GM19239 (cell line): ENCODE measurements around the gene ENTPD2.
"Not testable (repeated sequence)": the region's sequence is repeated elsewhere in the genome, so short reads cannot be mapped to it uniquely, and the experiment has no call there.

ENCODE experiments used
- DNase-seq: peaks from one replicate; pipeline ENCODE4 v3.0.0; 2011; ENCODE audit warnings: low spot score; ENCODE audit not compliant: insufficient read length
- FAIRE-seq: peaks from 2 replicates; lab custom pipeline; 2011; peaks lifted over from hg19 to GRCh38; lab: Jason Lieb, UNC

ENTPD2 gene

DNA sequence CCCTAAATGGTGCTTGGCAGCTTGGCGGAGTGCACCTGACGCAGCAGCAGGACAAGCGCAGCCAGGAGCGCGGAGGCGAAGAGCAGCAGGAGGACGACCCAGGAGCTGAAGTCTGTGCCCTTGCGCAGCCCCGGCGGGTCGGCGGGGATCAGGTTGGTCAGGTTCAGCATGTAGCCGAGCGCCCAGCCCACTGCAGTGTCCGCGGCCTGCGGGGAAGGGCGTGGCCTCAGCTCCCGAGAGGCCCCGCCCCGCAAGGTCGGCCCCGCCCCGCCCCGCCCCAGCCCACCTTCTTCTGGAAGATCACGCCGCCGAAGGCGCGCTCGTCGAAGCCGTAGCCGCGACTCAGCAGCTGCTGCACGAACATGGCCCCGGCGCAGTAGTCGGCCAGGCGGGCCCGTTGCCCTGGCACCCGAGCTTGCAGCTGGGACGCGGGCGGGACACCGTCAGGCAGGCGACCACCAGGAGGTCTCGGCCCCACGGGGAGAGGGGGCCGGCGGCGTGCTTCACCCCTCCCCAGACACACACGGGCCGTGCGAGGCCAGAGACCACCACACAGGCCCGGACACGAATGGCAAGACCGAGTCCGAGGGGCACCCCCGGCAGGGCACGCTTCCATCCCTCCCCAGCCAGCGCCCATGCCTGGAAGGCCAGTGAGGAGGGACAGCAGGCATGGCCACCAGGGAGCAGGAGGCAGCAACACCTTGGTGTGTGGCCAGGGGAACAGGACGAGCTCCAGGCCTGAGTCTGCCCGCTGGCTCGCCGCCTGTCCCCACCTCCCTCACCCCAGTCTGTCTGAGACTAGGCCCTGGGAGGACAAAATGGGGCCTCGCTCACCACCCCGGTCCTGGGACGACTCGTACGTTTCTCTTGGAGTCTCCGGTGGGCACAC, 5.0 kb downstream of the ENTPD2 start:
- DNase-seq (no peak), FAIRE-seq (no peak)

DNA sequence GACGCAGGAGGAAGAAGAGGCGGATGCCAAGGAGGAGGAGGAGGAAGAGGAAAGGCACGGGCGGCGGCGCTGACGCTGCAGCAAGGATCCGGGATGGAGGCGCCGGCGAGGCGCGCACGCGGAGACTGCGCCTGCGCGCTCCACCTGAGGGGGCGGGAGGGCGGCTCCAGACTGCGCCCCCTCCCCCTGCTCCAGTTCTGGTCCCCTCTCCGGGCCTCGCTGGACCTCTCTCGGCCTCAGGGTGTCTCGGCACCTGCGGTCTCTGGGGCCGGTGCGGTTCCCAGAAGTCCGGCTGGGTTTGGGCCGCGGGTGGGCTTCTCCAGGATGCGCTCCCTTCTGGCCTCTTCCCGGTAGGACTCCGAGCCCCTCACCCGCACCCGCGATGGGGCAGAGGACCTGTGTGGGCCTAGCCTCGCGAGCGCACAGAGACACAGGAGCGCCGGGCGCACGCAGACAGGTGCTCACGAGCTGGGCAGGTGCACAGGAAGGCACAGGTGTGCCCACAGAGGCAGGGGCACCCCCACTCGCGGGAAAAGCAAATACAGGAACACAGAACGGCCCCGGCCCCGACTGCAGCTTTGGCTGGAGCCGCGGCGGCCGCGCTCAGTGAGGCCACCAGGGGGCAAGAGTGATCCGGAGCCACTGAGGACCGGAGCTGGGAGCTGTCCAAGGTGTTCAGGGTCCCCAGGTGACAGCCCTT, 7.6 kb downstream of the ENTPD2 start, which contains the start of gene NPDC1:
TSS of gene NPDC1 (minus strand) at position 90 of the 700 bp plus-strand sequence. CDS start 188 bp downstream, outside the sequence.
- peak; percentile 100 for DNase-seq
- FAIRE-seq: peak; percentile 74

GRCh38 chr9:137045294-137046087, 8.4 kb downstream of the ENTPD2 start:
- DNase-seq (no peak), FAIRE-seq (no peak)

- FAIRE-seq: no peak
- no peak for DNase-seq
These were observed 9.2 kb downstream of the ENTPD2 start for GRCh38 chr9:137044502-137045177.

GRCh38 chr9:137044037-137044436, 9.8 kb downstream of the ENTPD2 start:
- FAIRE-seq: no peak
- DNase-seq: no peak

DNA sequence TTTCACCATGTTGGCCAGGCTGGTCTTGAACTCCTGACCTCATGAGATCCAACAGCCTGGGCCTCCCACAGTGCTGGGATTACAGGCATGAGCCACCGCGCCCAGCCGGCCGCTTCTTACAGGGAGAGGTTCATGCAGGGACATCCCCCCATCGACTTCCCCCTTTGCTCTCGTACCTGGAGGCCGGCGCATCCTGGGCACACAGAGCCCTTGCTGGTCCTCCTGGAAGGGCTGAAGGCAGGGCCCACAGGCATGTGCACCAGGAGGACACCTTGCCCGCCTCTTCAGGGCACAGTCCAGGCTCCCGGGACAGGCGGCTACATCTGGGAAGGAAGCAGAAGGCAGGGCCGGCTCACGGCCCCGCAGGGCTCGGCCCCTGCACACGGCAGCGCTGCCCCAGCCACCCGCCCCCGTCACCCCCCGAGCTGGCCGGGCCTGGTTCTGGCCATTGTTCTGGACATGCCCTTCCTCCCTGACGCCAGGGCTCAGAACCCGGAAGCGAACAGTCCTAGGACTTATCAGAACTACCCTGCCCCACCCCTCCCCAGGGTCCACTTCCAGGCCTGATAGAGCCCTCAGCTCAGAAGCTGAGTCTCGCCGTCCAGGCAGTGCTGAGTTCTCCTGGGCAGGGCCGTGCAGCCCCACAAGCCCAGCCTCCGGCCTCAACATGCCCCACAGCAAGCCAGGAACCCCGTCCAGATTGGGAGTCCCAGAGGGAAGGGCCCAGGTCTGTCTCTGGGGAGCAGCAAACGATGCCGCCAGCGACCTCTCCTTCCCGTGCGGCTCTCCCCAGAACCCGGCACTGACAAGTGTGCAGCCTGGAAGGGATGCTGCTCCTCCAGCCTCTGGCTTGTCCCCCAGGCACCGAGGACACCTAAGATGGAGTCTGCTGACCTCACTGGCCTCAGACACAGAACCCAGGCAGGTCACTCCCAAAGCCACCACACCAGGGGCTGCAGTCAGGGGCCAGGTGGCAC, 10.8 kb downstream of the ENTPD2 start:
- FAIRE-seq (no peak), DNase-seq (no peak)

- FAIRE-seq (no peak), DNase-seq (no peak)
These were observed 12.7 kb downstream of the ENTPD2 start for GRCh38 chr9:137041124-137041523.

GRCh38 chr9:137040568-137040967, 13.3 kb downstream of the ENTPD2 start:
- no peak for DNase-seq
- FAIRE-seq: no peak

GRCh38 chr9:137039611-137040366, 14.1 kb downstream of the ENTPD2 start:
- FAIRE-seq: no peak

DNA sequence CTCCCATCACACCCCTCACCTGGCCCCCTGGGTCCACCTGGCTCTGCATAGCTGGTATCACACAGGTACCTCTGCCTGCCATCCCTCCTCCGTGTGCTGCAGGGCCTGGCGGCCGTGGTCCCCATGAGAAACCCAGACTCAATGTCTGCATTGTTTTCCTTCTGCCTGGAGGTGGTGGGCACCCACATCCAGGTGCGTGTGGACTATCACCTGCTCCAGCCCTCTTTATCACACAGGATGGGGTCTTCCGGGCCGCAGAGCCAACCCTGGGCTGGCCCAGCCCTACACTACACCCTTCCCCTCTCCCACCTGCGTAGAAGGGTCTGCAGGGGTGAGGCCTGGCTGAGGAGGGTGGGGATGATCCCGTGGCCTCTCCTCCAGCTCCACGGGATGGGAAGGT, 14.9 kb downstream of the ENTPD2 start:
- FAIRE-seq (no peak), DNase-seq (no peak)

More at GRCh38 chr9:137039611-137040366, 14.1 kb downstream of the ENTPD2 start:
- no peak for DNase-seq

DNA sequence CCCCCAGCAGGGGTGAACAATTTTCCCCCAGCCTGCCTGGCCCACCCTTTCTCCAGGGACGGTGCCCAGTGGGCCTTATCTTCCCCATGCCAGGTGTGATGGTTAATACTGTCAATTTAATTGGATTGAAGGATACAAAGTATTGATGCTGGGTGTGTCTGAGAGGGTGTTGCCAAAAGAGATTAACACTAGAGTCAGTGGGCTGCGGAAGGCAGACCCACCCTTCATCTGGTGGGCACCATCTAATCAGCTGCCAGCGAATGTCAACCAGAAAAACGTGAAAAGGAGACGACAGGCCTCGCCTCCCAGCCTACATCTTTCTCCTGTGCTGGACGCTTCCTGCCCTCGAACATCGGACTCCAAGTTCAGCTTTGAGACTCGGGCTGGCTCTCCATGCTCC, 16.4 kb downstream of the ENTPD2 start:
- no peak for DNase-seq
- no peak for FAIRE-seq

GRCh38 chr9:137037035-137037434, 16.8 kb downstream of the ENTPD2 start:
- FAIRE-seq: no peak
- DNase-seq: no peak

- DNase-seq (no peak), FAIRE-seq (no peak)
These were observed 17.9 kb downstream of the ENTPD2 start for GRCh38 chr9:137035937-137036336.

DNA sequence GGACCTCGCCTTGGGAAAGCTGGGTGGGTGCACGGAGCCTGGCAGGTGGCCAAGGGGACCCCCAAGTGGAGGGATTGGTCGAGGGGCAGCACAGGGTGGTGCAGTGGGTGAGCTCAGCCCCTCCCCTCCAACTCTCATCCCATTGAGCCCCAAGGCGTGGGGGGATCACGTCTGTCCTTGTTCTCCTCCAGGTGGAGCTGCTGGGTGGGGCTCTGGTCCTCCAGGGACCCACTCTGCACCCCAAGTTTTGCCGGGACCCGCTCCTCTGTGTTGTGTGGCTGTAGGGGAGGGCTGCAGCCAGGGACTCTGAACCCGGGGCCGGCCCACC, 18.4 kb downstream of the ENTPD2 start:
- DNase-seq: no peak
- no peak for FAIRE-seq

DNA sequence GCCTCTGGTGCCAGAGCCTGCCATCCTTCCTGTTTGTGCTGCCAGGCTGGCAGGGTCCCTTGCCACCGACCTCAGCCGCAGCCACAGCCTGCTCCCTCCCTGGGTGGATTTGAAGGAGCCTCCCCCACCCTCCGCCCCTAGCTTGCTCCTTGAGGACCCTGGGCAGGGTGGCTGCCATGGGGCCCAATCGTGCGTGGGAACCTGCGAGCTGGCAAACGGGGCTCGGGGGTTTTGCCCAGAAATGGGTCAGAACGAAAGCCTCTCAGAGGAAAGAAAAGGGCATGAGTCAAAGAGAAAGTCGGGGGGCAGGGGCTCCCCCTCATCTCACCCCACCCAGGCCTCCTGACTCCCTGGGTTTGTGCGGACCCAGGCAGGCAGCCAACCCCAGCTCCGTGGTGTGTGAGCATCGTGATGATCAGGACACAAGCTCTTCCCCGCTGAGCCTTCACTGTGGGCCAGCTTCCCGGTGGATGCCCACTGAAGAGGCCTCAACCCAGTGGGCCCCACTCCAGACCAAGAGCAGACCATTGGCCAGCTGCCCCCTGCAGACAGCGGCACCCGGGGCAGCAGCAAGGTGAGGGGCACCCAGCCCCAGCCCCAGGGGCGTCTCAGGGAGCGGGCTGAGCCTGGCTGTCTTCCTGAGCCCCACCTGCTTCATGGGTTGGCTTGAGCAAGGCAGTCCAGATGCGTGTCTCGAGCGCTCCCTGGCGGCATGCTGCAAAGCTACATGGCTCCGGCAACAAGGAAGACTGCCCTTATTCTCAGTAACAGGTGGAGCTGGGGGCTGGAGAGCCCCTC, 19.0 kb downstream of the ENTPD2 start:
- FAIRE-seq: peak; percentile 95
- DNase-seq: peak; percentile 99

GRCh38 chr9:137034039-137034708, 19.7 kb downstream of the ENTPD2 start:
- no peak for DNase-seq
- FAIRE-seq: no peak

DNA sequence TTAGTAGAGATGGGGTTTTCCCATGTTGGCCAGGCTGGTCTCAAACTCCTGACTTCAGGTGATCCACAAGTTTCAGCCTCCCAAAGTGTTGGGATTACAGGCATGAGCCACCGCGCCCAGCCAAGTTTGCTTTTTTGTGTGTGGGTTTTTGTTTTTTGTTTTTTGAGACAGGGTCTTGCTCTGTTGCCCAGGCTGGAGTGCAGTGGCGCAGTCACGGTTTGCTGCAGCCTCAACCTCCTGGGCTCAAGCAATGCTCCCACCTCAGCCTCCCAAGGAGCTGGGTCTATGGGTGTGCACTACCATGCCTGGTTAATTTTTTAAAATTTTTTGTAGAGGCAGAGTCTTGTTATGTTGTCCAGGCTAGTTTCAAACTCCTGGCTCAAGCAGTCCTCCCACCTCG, 20.4 kb downstream of the ENTPD2 start:
- DNase-seq, FAIRE-seq: not testable (repeated sequence)
